Activated CD4-positive, alpha-beta T cell treated with anti-CD3 and anti-CD28 coated beads, Interleukin-2, amount 10 ng/mL, durations not matched to agents 7 days and 5 days (primary cell): ENCODE data around the gene ADI1. TPM values are rescaled to one million over a fixed set of nuclear protein-coding genes. Genes with fewer than 3 reads are reported as not detected.

Experiments used
- CTCF ChIA-PET: fragments of 350-600 bp; sonication (Branson Sonifier 250); formaldehyde crosslinking; loops from one replicate; lab custom pipeline; 2021; ENCODE audit warnings: antibody characterized with exemption; lab: Charles Lee
- POLR2A ChIA-PET: fragments of 350-600 bp; sonication (Branson Sonifier 250); formaldehyde crosslinking; loops from one replicate; lab custom pipeline; 2021; ENCODE audit warnings: antibody characterized with exemption; lab: Charles Lee
- DNase-seq: peaks from one replicate; pipeline ENCODE4 v3.0.0-alpha.2; 2020
- H3K27ac Mint-ChIP-seq: one replicate; pipeline ENCODE4 v1.8.0; 2021; ENCODE audit warnings: mild to moderate bottlenecking, moderate library complexity, mixed read lengths
- H3K27me3 Mint-ChIP-seq: one replicate; pipeline ENCODE4 v1.8.0; 2021; ENCODE audit warnings: mixed read lengths
- H3K36me3 Mint-ChIP-seq: one replicate; pipeline ENCODE4 v1.8.0; 2021; ENCODE audit warnings: low read depth, mixed read lengths
- H3K4me1 Mint-ChIP-seq: one replicate; pipeline ENCODE4 v1.8.0; 2021; ENCODE audit warnings: mixed read lengths
- H3K4me3 Mint-ChIP-seq: one replicate; pipeline ENCODE4 v1.8.0; 2021; ENCODE audit warnings: mild to moderate bottlenecking, moderate library complexity, mixed read lengths
- H3K9me3 Mint-ChIP-seq: one replicate; pipeline ENCODE4 v1.8.0; 2021; ENCODE audit warnings: mixed read lengths
- total RNA-seq, 2 experiments: library from RNA; stranded (reverse); gene quantifications; one replicate each; pipeline ENCODE4 v1.2.3, GENCODE V29; 2021

The ADI1 gene
- total RNA-seq, result 10 to 100 TPM; 45.7 to 48.2 TPM

- CTCF ChIA-PET, result interaction anchor here (1.3 kb wide), 1 partner anchor 132 kb away, joined by 4 read pairs; no protein-coding TSS in a partner anchor
- H3K36me3 Mint-ChIP-seq, result peaks cover 25% of the 10 kb centered on the region
Observed at GRCh38 chr2:3519255-3520205, at the start of gene ADI1. TSS of gene ADI1 (minus strand) at chr2:3519531. CDS start at chr2:3519487, 44 bp downstream.

GRCh38 chr2:3566806-3567205, 47.5 kb upstream of the ADI1 start:
- no peak for DNase-seq
- POLR2A ChIA-PET, result no interaction called here
- Mint-ChIP-seq H3K27ac (no peak overlapping the region), H3K36me3 (peaks cover 6% of the 10 kb centered on the region), H3K4me1 (peaks cover 15% of the 10 kb centered on the region), H3K4me3 (no peak overlapping the region), H3K27me3 (no peaks in the 10 kb centered on the region), H3K9me3 (no peaks in the 10 kb centered on the region)
- CTCF ChIA-PET, result no interaction called here

More at GRCh38 chr2:3519255-3520205, at the start of gene ADI1:
- Mint-ChIP-seq H3K4me1 (peaks cover 30% of the 10 kb centered on the region), H3K27ac (peak within 1 kb of the TSS; percentile 91), H3K4me3 (peak within 1 kb of the TSS; percentile 93), H3K9me3 (peaks cover 11% of the 10 kb centered on the region), H3K27me3 (no peaks in the 10 kb centered on the region)
- POLR2A ChIA-PET, result interaction anchor here (1.3 kb wide), 1 partner anchor 39 kb away, joined by 3 read pairs; the partner anchor contains the start of gene RNASEH1
- peak; percentile 86 for DNase-seq

GRCh38 chr2:3565117-3565516, 45.8 kb upstream of the ADI1 start:
- H3K9me3 Mint-ChIP-seq, result no peaks in the 10 kb centered on the region
- DNase-seq, result no peak
- H3K4me3 Mint-ChIP-seq, result no peak overlapping the region
- H3K27me3 Mint-ChIP-seq, result no peaks in the 10 kb centered on the region
- peaks cover 19% of the 10 kb centered on the region for H3K4me1 Mint-ChIP-seq
- ChIA-PET POLR2A (no interaction called here), CTCF (no interaction called here)
- peaks cover 8% of the 10 kb centered on the region for H3K36me3 Mint-ChIP-seq
- H3K27ac Mint-ChIP-seq, result no peak overlapping the region

GRCh38 chr2:3563521-3563976, 44.2 kb upstream of the ADI1 start:
- CTCF ChIA-PET, result interaction anchor here (1.5 kb wide), 1 partner anchor 10 kb away, joined by 4 read pairs; no protein-coding TSS in a partner anchor
- no peak for DNase-seq
- Mint-ChIP-seq H3K36me3 (peaks cover 8% of the 10 kb centered on the region), H3K27ac (no peak overlapping the region), H3K9me3 (no peaks in the 10 kb centered on the region), H3K4me1 (peaks cover 28% of the 10 kb centered on the region), H3K4me3 (no peak overlapping the region), H3K27me3 (no peaks in the 10 kb centered on the region)
- POLR2A ChIA-PET, result no interaction called here

GRCh38 chr2:3558205-3559014, 39.1 kb upstream of the ADI1 start, which contains the start of gene RNASEH1:
TSS of gene RNASEH1 (minus strand) at chr2:3558333. CDS start at chr2:3558260, 73 bp downstream.
- no peaks in the 10 kb centered on the region for H3K9me3 Mint-ChIP-seq
- DNase-seq, result peak; percentile 97
- ChIA-PET CTCF (interaction anchor here (1.1 to 2.2 kb wide), 4 partner anchors 12 to 42 kb away, joined by 3 to 7 read pairs (median 4); no protein-coding TSS in a partner anchor), POLR2A (interaction anchor here (0.6 to 1.2 kb wide), 5 partner anchors 8 to 40 kb away, joined by 3 to 12 read pairs (median 3); partner anchors contain the start of gene RPS7)
- H3K4me1 Mint-ChIP-seq, result peaks cover 50% of the 10 kb centered on the region
- peak within 1 kb of the TSS; percentile 90 for H3K4me3 Mint-ChIP-seq
- H3K27me3 Mint-ChIP-seq, result no peaks in the 10 kb centered on the region
- peaks cover 35% of the 10 kb centered on the region for H3K36me3 Mint-ChIP-seq
- peak within 1 kb of the TSS; percentile 98 for H3K27ac Mint-ChIP-seq

- Mint-ChIP-seq H3K36me3 (peaks cover 37% of the 10 kb centered on the region), H3K4me3 (peak overlapping the region; percentile 90)
Observed at GRCh38 chr2:3557639-3558204, 38.4 kb upstream of the ADI1 start.

GRCh38 chr2:3553946-3554345, 34.6 kb upstream of the ADI1 start:
- no peaks in the 10 kb centered on the region for H3K27me3 Mint-ChIP-seq
- peaks cover 53% of the 10 kb centered on the region for H3K36me3 Mint-ChIP-seq
- H3K27ac Mint-ChIP-seq, result no peak overlapping the region
- DNase-seq, result no peak
- ChIA-PET POLR2A (no interaction called here), CTCF (no interaction called here)
- peaks cover 28% of the 10 kb centered on the region for H3K4me1 Mint-ChIP-seq
- H3K4me3 Mint-ChIP-seq, result no peak overlapping the region
- H3K9me3 Mint-ChIP-seq, result no peaks in the 10 kb centered on the region

More at GRCh38 chr2:3557639-3558204, 38.4 kb upstream of the ADI1 start:
- Mint-ChIP-seq H3K27me3 (no peaks in the 10 kb centered on the region), H3K9me3 (no peaks in the 10 kb centered on the region), H3K27ac (peak overlapping the region; percentile 98), H3K4me1 (peaks cover 43% of the 10 kb centered on the region)
- ChIA-PET CTCF (interaction anchor here (1.1 to 2.2 kb wide), 4 partner anchors 13 to 41 kb away, joined by 3 to 7 read pairs (median 4); no protein-coding TSS in a partner anchor), POLR2A (interaction anchor here (0.6 to 1.2 kb wide), 4 partner anchors 13 to 39 kb away, joined by 3 to 12 read pairs (median 4); partner anchors contain the start of gene RPS7)
- DNase-seq, result no peak

- no peaks in the 10 kb centered on the region for H3K27me3 Mint-ChIP-seq
- H3K9me3 Mint-ChIP-seq, result no peaks in the 10 kb centered on the region
- no peaks in the 10 kb centered on the region for H3K4me1 Mint-ChIP-seq
- H3K27ac Mint-ChIP-seq, result no peak overlapping the region
- H3K4me3 Mint-ChIP-seq, result no peak overlapping the region
- H3K36me3 Mint-ChIP-seq, result peaks cover 71% of the 10 kb centered on the region
- POLR2A ChIA-PET, result no interaction called here
- no peak for DNase-seq
- CTCF ChIA-PET, result interaction anchor here (0.9 kb wide), 1 partner anchor 12 kb away, joined by 3 read pairs; no protein-coding TSS in a partner anchor
Observed at GRCh38 chr2:3547915-3548314, 28.6 kb upstream of the ADI1 start.

GRCh38 chr2:3545788-3546478, 26.6 kb upstream of the ADI1 start:
- Mint-ChIP-seq H3K27me3 (no peaks in the 10 kb centered on the region), H3K4me3 (no peak overlapping the region), H3K9me3 (no peaks in the 10 kb centered on the region), H3K4me1 (no peaks in the 10 kb centered on the region), H3K36me3 (peaks cover 68% of the 10 kb centered on the region), H3K27ac (no peak overlapping the region)
- ChIA-PET CTCF (interaction anchor here (2.1 kb wide), 1 partner anchor 38 kb away, joined by 6 read pairs; no protein-coding TSS in a partner anchor), POLR2A (no interaction called here)
- no peak for DNase-seq

- H3K4me1 Mint-ChIP-seq, result no peaks in the 10 kb centered on the region
- H3K9me3 Mint-ChIP-seq, result no peaks in the 10 kb centered on the region
- H3K4me3 Mint-ChIP-seq, result no peak overlapping the region
- CTCF ChIA-PET, result interaction anchor here (0.6 to 1.5 kb wide), 2 partner anchors 8 to 1628 kb away, joined by 3 read pairs; no protein-coding TSS in a partner anchor
- no peak for DNase-seq
- POLR2A ChIA-PET, result no interaction called here
- H3K36me3 Mint-ChIP-seq, result peaks cover 47% of the 10 kb centered on the region
- H3K27me3 Mint-ChIP-seq, result no peaks in the 10 kb centered on the region
- H3K27ac Mint-ChIP-seq, result no peak overlapping the region
Observed at GRCh38 chr2:3543023-3543683, 23.8 kb upstream of the ADI1 start.

- Mint-ChIP-seq H3K4me3 (no peak overlapping the region), H3K27ac (no peak overlapping the region), H3K36me3 (peaks cover 40% of the 10 kb centered on the region), H3K27me3 (no peaks in the 10 kb centered on the region), H3K9me3 (no peaks in the 10 kb centered on the region), H3K4me1 (no peaks in the 10 kb centered on the region)
- POLR2A ChIA-PET, result no interaction called here
- DNase-seq, result no peak
- CTCF ChIA-PET, result no interaction called here
Observed at GRCh38 chr2:3542107-3542506, 22.8 kb upstream of the ADI1 start.
